Natural killer cell treated with Interleukin-12 subunit alpha and Interleukin-12 subunit beta and Interleukin-15 and Interleukin-18, amount 100 ng/mL, for 72 hours (primary cell): ENCODE results near the gene ZNF316. TPM values are rescaled to one million over a fixed set of nuclear protein-coding genes. Genes with fewer than 3 reads are reported as not detected.

Experiments
- ATAC-seq, 2 donors: fragments of 150-1000 bp; cut with Tn5 transposase in 1 of 2; sonication (Bioruptor Pico), chemical (Tn5 transposase) in 1 of 2; 2 replicates each; pipeline ENCODE4 v1.10.0; 2021
- DNase-seq: peaks from one replicate; pipeline ENCODE4 v3.0.0; 2022; ENCODE audit warnings: low spot score
- H3K27ac Mint-ChIP-seq, 2 donors: 1 replicate in 1 of 2; 2 replicates in 1 of 2; pipeline ENCODE4 v1.8.0; 2022; ENCODE audit warnings: mixed read lengths in 2 of 2, mild to moderate bottlenecking in 1 of 2, moderate library complexity in 1 of 2
- H3K27me3 Mint-ChIP-seq, 2 donors: 1 replicate in 1 of 2; 2 replicates in 1 of 2; pipeline ENCODE4 v1.8.0; 2022; ENCODE audit warnings: mixed read lengths in 2 of 2
- H3K36me3 Mint-ChIP-seq: one replicate; pipeline ENCODE4 v1.8.0; 2022; ENCODE audit warnings: mixed read lengths
- H3K4me1 Mint-ChIP-seq, 2 donors: 1 replicate in 1 of 2; 2 replicates in 1 of 2; pipeline ENCODE4 v1.8.0; 2022; ENCODE audit warnings: low read depth in 2 of 2, mixed read lengths in 2 of 2, mild to moderate bottlenecking in 1 of 2
- H3K4me3 Mint-ChIP-seq: one replicate; pipeline ENCODE4 v1.8.0; 2022; ENCODE audit warnings: mixed read lengths
- H3K9me3 Mint-ChIP-seq: 2 replicates; pipeline ENCODE4 v1.8.0; 2022; ENCODE audit warnings: mixed read lengths
- total RNA-seq, 2 donors: library from RNA; stranded (reverse); gene quantifications; one replicate each; pipeline ENCODE4 v1.2.3, GENCODE V29; 2022

ZNF316 gene
- total RNA-seq, 2 donors from 2014 or later: 28.3 to 39.8 TPM

GRCh38 chr7:6647080-6647479 lies 10.0 kb downstream of the ZNF316 start:
- H3K9me3 Mint-ChIP-seq: no peaks in the 10 kb centered on the region
- DNase-seq (peak; percentile 32), ATAC-seq (no peak)
- no peak overlapping the region for H3K4me3 Mint-ChIP-seq
- no peak overlapping the region for H3K27ac Mint-ChIP-seq
- no peaks in the 10 kb centered on the region for H3K27me3 Mint-ChIP-seq
- H3K4me1 Mint-ChIP-seq: no peaks in the 10 kb centered on the region
- peaks cover 5% of the 10 kb centered on the region for H3K36me3 Mint-ChIP-seq

- Mint-ChIP-seq H3K36me3 (peaks cover 5% of the 10 kb centered on the region), H3K4me3 (no peak overlapping the region), H3K27ac (no peak overlapping the region), H3K27me3 (no peaks in the 10 kb centered on the region), H3K4me1 (no peaks in the 10 kb centered on the region), H3K9me3 (no peaks in the 10 kb centered on the region)
- DNase-seq: no peak
- no peak for ATAC-seq
Measured at GRCh38 chr7:6647541-6647940, 10.4 kb downstream of the ZNF316 start.

GRCh38 chr7:6648066-6648814 lies 11.1 kb downstream of the ZNF316 start:
- H3K4me3 Mint-ChIP-seq: no peak overlapping the region

GRCh38 chr7:6648815-6649104 lies 11.6 kb downstream of the ZNF316 start:
- H3K9me3 Mint-ChIP-seq: no peaks in the 10 kb centered on the region
- peaks cover 5% of the 10 kb centered on the region for H3K36me3 Mint-ChIP-seq
- no peaks in the 10 kb centered on the region for H3K27me3 Mint-ChIP-seq
- no peaks in the 10 kb centered on the region for H3K4me1 Mint-ChIP-seq
- ATAC-seq (no peak), DNase-seq (no peak)
- H3K27ac Mint-ChIP-seq: no peak overlapping the region
- H3K4me3 Mint-ChIP-seq: no peak overlapping the region

More at GRCh38 chr7:6648066-6648814, 11.1 kb downstream of the ZNF316 start:
- H3K4me1 Mint-ChIP-seq: no peaks in the 10 kb centered on the region
- ATAC-seq (no peak), DNase-seq (no peak)
- no peaks in the 10 kb centered on the region for H3K27me3 Mint-ChIP-seq
- H3K9me3 Mint-ChIP-seq: no peaks in the 10 kb centered on the region
- H3K27ac Mint-ChIP-seq: no peak overlapping the region
- H3K36me3 Mint-ChIP-seq: peaks cover 5% of the 10 kb centered on the region

- Mint-ChIP-seq H3K27me3 (no peaks in the 10 kb centered on the region), H3K4me1 (no peaks in the 10 kb centered on the region), H3K36me3 (peaks cover 5% of the 10 kb centered on the region), H3K9me3 (no peaks in the 10 kb centered on the region), H3K4me3 (no peak overlapping the region), H3K27ac (no peak overlapping the region)
- no peak for ATAC-seq
- DNase-seq: no peak
Measured at GRCh38 chr7:6649241-6649961, 12.3 kb downstream of the ZNF316 start.

GRCh38 chr7:6650086-6650485 lies 13.0 kb downstream of the ZNF316 start:
- Mint-ChIP-seq H3K27ac (no peak overlapping the region), H3K4me3 (no peak overlapping the region), H3K36me3 (peaks cover 5% of the 10 kb centered on the region), H3K27me3 (no peaks in the 10 kb centered on the region), H3K9me3 (no peaks in the 10 kb centered on the region), H3K4me1 (no peaks in the 10 kb centered on the region)
- no peak for ATAC-seq
- DNase-seq: no peak

GRCh38 chr7:6650521-6651011 lies 13.4 kb downstream of the ZNF316 start:
- ATAC-seq: no peak
- Mint-ChIP-seq H3K27ac (no peak overlapping the region), H3K27me3 (no peaks in the 10 kb centered on the region), H3K4me3 (no peak overlapping the region), H3K4me1 (no peaks in the 10 kb centered on the region), H3K36me3 (peaks cover 5% of the 10 kb centered on the region), H3K9me3 (no peaks in the 10 kb centered on the region)
- DNase-seq: no peak

GRCh38 chr7:6651851-6652445 lies 14.8 kb downstream of the ZNF316 start:
- Mint-ChIP-seq H3K36me3 (peaks cover 5% of the 10 kb centered on the region), H3K27me3 (no peaks in the 10 kb centered on the region), H3K9me3 (no peaks in the 10 kb centered on the region), H3K4me3 (no peak overlapping the region), H3K4me1 (no peaks in the 10 kb centered on the region), H3K27ac (no peak overlapping the region)
- ATAC-seq (no peak), DNase-seq (no peak)

GRCh38 chr7:6652446-6653011 lies 15.4 kb downstream of the ZNF316 start:
- Mint-ChIP-seq H3K27me3 (no peaks in the 10 kb centered on the region), H3K27ac (no peak overlapping the region), H3K9me3 (no peaks in the 10 kb centered on the region), H3K4me1 (no peaks in the 10 kb centered on the region), H3K36me3 (peaks cover 5% of the 10 kb centered on the region), H3K4me3 (no peak overlapping the region)
- ATAC-seq: no peak
- DNase-seq: no peak

- DNase-seq (no peak), ATAC-seq (no peak)
- Mint-ChIP-seq H3K36me3 (peaks cover 5% of the 10 kb centered on the region), H3K9me3 (no peaks in the 10 kb centered on the region), H3K27me3 (no peaks in the 10 kb centered on the region), H3K4me1 (peaks cover 3 to 4% of the 10 kb centered on the region in 2 donors), H3K27ac (no peak overlapping the region), H3K4me3 (no peak overlapping the region)
Measured at GRCh38 chr7:6653071-6654003, 16.2 kb downstream of the ZNF316 start.

- ATAC-seq (no peak), DNase-seq (no peak)
- no peaks in the 10 kb centered on the region for H3K9me3 Mint-ChIP-seq
- H3K36me3 Mint-ChIP-seq: peaks cover 5% of the 10 kb centered on the region
- peaks cover 8 to 11% of the 10 kb centered on the region in 2 donors for H3K4me1 Mint-ChIP-seq
- no peak overlapping the region for H3K27ac Mint-ChIP-seq
- no peaks in the 10 kb centered on the region for H3K27me3 Mint-ChIP-seq
- H3K4me3 Mint-ChIP-seq: no peak overlapping the region
Measured at GRCh38 chr7:6654113-6654841, 17.2 kb downstream of the ZNF316 start.

GRCh38 chr7:6654842-6655610 lies 17.9 kb downstream of the ZNF316 start:
- Mint-ChIP-seq H3K4me3 (no peak overlapping the region), H3K4me1 (peaks cover 8 to 12% of the 10 kb centered on the region in 2 donors), H3K27ac (no peak overlapping the region), H3K27me3 (no peaks in the 10 kb centered on the region), H3K36me3 (peaks cover 5% of the 10 kb centered on the region), H3K9me3 (no peaks in the 10 kb centered on the region)
- DNase-seq (no peak), ATAC-seq (no peak)
